Astrocyte of the hippocampus (primary cell): Measurements from ENCODE around the gene RAB5A.
"Not testable (repeated sequence)": the region's sequence is repeated elsewhere in the genome, so short reads cannot be mapped to it uniquely, and the experiment has no call there.

Experiments
- DNase-seq: peaks from one replicate; pipeline ENCODE4 v3.0.0; 2011; ENCODE audit warnings: low read depth, low spot score

RAB5A gene, protein sequence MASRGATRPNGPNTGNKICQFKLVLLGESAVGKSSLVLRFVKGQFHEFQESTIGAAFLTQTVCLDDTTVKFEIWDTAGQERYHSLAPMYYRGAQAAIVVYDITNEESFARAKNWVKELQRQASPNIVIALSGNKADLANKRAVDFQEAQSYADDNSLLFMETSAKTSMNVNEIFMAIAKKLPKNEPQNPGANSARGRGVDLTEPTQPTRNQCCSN

GRCh38 chr3:19946832-19947548, at the start of gene RAB5A:
TSS of gene RAB5A (plus strand) at chr3:19947097. CDS start at chr3:19950899, 3,802 bp downstream.
- DNase-seq = peak; percentile 99

- DNase-seq = peak; percentile 44
These were observed 48.2 kb upstream of the RAB5A start for GRCh38 chr3:19898721-19899120.

DNA sequence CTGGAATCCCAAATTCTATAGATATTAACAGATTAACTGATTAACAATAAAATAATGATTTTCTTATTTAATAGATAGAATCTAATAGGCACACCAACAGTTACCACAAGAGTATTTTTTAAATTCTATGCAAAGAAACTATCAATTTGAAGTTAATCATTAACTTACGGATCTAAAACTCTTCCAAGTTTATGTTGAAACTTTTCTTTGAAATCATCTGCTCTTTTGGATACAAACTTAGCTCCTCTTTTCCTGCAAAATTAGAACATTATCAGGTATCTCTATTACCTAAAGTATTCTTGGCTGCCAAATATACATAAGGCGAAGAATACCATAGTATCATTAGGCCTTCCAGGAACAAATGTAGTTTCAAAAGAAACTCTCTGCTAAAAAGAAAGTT, 47.6 kb upstream of the RAB5A start:
- no peak for DNase-seq

- DNase-seq = not testable (repeated sequence)
These were observed 47.1 kb upstream of the RAB5A start for GRCh38 chr3:19899833-19900232.

DNA sequence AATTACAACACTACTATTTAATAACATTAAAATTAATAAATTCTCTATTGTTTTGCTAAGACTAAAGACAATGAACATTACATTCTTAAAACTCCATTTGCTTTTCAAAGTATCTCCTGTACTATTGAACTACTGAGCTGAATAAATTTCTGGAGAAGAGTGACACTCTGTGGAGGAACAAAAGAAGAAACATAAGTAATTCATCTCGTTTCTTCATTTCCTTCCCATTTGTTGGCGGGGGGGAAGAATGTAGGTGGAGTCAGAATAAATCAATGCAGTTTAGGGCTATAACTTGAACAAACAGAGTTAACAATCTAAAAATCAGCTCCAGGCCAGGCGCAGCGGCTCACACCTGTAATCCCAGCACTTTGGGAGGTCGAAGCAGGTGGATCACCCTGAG, 45.6 kb upstream of the RAB5A start:
- DNase-seq = peak; percentile 5

DNA sequence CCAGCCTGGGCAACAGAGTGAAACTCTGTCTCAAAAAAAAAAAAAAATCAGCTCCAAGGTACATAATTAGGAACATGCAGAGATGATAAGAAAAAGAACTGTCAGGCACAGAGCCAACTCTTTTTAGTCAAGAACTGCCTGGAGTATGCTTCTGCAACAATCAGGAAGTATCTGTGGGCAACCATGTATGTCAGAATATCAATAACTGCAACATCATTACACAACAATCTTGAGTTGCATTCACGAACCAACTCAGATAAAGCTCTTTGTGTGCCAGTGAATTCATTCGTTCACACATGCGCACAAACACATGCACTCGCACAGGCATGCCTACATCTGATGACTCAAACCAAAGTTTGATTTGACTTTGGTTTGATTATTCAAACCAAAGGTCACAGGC, 45.0 kb upstream of the RAB5A start:
- peak; percentile 7 for DNase-seq

- DNase-seq = no peak
These were observed 43.2 kb upstream of the RAB5A start for GRCh38 chr3:19903649-19904048.

GRCh38 chr3:19907523-19907922, 39.4 kb upstream of the RAB5A start:
- DNase-seq = no peak

DNA sequence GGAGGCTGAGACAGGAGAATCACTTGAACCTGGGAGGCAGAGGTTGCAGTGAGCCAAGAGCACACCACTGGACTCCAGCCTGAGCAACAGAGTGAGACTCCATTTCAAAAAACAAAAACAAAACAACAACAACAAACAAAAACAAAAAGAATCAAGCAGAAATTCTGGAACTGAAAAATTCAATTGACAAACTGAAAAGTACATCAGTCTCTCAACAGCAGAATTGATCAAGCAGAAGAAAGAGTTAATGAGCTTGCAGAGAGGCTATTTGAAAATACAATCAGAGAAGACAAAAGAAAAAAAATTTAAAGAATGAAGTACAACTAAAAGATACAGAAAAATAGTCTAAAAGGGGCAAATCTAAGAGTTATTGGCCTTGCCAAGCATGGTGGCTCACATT, 35.4 kb upstream of the RAB5A start:
- no peak for DNase-seq

DNA sequence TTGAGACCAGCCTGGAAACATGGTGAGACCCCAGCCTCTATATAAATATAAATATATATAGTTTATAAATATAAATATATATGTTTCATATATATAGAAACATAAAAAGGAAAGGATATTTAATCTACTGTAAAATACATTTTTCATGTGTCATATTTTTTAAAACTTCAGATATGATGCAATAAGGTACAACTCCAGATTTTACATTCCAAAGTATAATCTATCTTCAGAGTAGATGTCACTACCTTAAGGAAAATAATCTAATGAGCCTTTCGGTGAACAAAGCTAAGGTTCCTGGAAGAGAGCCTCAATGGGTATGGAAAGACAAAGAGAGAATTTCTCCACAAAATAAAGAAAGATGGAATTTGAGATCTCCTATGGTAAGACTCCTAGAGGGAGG, 29.7 kb upstream of the RAB5A start:
- DNase-seq = no peak

- DNase-seq = no peak
These were observed 26.4 kb upstream of the RAB5A start for GRCh38 chr3:19920401-19921080.

DNA sequence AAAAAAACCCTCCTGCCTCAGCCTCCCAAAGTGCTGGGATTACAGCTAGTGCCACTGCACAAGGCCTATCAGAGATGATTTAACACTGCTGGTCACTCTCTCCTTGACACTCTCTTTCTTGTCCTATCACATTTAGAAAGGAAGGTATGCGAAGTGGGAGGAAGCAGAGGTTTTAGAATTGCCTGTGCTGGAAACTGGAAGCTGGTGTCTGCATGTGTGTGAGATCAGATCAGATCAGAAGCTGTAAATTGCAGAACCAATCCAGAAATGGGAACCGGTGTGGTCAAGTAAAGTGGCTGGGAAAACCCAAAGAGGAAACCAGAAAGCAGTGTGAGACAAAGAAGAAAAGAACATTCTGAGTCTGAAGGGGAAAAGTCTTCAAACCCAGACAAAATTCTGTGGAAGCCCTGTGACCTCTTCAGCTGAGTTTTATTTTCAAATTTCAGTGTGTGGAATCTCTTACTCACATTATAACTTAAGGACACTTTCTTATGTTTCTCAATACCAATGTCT, 15.7 kb upstream of the RAB5A start:
- no peak for DNase-seq

DNA sequence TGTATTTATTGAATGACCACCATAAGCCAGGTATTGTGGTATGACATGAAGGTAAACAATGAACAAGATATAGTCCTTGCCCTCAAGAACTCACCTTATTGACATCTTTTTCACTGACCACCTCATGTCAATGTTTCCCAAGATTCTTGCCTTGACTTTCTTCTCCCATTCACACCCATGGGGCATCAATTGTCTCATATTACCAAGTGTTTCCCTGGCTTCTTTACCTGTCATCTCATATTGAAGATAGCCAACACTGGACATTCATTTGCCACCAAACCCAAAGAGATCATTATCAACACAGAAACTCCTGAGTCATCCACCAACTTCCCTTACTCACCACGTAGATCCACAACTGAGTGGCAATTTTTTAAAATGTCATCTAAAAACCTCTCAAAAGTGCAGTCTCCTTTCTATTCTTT, 15.1 kb upstream of the RAB5A start:
- DNase-seq = peak; percentile 12

DNA sequence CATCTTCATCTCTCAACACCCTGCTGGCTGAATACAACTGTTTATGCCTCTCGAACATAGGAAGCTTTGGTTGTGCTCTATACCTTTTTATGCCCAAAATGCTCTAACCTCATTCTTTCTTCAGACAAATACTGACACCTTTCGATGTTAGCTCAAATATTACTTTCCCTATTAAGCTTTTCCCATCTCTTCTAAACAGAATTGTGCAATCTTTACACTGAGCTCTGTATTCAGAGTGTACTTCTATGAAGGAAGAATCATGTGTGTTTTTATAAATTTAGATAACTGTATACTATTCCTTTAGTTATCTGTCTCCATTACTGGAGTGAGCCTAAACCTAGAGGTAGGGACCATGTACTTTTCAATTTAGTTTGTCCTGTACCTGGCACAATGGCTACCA, 14.5 kb upstream of the RAB5A start:
- no peak for DNase-seq

- DNase-seq = no peak
These were observed 12.8 kb upstream of the RAB5A start, which contains the start of gene EFHB for GRCh38 chr3:19934098-19934566. TSS of gene EFHB (minus strand) at chr3:19934217. CDS start at chr3:19934018, 199 bp downstream.

GRCh38 chr3:19937459-19938294, 9.2 kb upstream of the RAB5A start:
- DNase-seq = peak; percentile 64

DNA sequence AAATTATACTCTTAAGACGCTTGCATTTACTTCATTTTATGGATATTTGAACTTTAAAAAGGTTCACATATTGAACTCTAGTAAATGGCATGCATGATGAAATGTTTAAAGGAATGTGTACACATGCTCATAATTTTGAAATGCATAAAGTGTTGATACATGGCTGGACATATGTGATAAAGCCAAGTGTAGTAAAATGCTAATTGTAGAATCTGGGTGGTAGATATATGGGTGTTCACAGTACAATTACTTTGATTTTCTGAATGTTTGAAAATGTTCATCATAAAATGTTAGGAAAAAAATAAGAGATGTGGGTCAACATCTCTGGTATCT, 8.6 kb upstream of the RAB5A start:
- DNase-seq = no peak

DNA sequence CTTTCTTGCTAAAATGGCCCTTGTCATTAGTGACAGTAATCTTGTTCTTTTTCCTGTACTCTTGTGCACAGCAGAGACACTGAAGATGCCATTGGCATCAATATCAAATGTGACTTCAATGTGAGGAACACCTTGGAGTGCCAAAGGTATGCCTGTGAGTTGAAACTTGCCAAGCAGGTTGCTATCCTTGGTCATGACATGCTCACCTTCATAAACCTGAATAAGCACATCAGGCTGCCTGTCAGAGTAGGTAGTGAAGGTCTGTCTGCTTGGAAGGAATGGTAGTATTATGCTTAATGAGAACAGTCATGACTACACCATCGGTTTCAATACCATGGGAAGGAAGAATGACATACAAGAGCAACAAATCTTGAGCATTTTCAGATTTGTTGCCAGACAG, 6.3 kb upstream of the RAB5A start:
- DNase-seq = no peak

DNA sequence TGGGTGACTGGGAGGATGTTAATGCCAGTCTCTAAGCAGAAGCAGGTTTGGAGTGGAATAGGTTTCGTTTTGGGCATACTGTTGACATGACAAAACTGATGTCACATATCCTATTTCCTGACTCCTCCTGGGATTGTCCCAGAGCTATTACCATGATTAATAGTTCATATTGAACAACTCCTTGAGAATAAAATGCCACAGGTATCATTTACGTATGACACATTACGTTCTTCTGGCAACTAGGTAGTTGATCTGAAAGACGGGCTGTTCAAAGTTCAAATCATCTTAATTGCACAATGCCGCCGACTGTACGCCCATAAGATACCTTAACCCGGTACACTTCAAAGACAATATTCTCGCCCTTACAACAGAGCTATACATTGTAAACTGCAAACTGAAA, 1.4 kb upstream of the RAB5A start:
- DNase-seq = no peak

DNA sequence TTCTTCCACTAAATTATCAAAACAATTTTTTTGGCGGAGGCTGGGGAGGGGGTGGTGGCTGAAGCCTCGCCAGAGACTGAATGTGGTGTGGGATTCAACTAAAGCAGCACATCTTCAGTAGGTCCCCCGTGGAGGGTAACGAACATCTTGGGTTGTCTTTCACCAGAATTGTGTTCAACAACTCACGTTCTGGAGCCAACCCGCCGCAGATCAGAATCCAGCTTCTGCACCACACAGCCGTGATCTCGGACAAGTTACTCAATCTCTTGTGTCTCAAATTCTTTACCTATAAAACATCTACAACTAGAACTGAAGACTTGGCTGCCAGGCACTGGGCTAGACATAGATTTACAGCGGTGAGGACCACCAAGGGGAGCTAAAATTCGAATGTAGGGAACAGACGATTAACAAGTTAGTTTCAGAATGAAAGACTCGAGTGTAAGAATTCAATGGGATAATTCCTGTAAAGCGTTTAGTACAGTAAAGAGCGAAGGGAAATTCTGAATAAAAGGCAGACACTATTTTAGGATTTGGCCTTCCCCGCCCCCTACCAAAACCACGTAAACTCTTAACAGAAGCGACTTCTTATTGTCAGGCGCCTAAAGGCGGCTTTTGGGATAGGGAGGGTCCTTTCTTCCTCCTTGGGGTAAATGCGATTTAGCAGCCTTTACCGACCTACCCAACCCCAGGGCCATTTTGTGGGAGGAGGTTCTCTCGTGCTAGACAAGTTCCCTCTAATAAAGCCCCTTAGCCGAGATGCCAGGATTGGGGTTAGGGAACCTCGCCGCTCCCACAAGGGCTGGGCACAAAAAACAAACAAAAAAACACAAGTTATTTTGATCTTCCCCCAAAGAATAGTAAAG, 697 bp upstream of the RAB5A start:
- DNase-seq = peak; percentile 5
